Measurements from ENCODE around the gene THRSP.

THRSP gene

GRCh38 chr11:78097666-78098385 lies 34.2 kb downstream of the THRSP start:
- DNase-seq (ENCODE audit: low spot score) = no peak

- DNase-seq (ENCODE audit: low spot score) = no peak
These were observed 36.0 kb downstream of the THRSP start for GRCh38 chr11:78099666-78100065.

- DNase-seq (ENCODE audit: low spot score) = no peak
These were observed 36.6 kb downstream of the THRSP start for GRCh38 chr11:78100261-78100660.

GRCh38 chr11:78100676-78101472 lies 37.2 kb downstream of the THRSP start:
- DNase-seq (ENCODE audit: low spot score) = no peak

DNA sequence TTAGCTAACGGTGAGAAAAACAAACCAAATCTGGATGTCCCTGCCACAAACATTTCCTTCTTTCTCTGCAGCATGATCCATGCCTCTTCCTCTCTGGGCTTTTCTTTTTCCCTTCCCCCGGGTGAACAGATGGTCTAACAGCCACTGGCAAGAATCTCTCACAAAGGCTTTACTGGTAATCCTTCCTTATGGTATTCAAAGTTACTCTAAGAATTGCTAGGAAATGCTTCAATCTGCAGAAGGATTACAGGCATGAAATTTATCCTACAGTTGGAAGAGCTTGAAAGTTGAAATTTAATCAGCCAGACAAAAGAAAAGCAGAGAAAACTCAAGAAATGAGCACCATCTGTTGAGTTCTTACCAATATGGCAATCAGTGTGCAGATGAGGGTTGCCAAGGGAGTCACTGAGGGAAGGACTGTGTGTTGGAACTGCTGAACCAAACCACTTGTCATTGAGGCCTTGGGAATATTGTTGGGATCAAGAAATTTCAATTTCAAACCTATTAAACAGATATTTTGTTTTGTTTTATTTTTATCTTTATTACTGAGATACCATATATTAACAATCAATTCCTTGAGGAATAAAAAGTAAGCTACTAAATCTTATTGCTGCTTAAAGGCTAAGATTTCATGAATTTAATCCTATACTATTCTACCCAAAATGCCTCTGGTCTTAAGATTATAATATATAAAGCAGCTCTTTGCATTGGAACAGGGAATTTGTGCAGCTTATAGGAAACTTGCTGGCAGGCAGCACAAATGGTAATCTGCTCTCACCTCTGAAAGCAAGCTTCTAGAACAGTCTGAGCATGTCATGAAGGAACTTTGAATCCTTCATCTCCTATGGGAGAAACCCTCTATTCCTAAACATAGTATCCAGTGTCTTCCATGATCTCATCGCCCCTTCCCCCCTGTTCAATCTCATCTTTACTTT lies 45.7 kb downstream of the THRSP start:
- no peak for DNase-seq (ENCODE audit: low spot score)

DNA sequence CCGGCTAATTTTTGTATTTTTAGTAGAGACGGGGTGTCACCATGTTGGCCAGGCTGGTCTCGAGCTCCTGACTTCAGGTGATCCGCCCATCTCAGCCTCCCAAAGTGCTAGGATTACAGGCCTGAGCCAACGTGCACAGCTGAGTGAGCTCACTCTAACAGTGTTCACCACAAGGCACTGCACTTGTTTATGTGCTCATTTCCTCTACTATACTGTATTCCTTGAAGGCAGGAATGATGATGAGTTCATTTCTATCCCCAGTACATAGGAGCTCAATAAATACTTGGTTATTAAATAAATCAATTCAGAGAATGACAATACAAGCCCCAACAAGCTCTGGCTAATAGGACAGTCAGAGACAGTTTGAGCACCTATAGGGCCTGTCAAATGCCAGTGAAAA lies 46.7 kb downstream of the THRSP start:
- DNase-seq (ENCODE audit: low spot score) = no peak

GRCh38 chr11:78110830-78111229 lies 47.2 kb downstream of the THRSP start:
- DNase-seq (ENCODE audit: low spot score) = no peak

DNA sequence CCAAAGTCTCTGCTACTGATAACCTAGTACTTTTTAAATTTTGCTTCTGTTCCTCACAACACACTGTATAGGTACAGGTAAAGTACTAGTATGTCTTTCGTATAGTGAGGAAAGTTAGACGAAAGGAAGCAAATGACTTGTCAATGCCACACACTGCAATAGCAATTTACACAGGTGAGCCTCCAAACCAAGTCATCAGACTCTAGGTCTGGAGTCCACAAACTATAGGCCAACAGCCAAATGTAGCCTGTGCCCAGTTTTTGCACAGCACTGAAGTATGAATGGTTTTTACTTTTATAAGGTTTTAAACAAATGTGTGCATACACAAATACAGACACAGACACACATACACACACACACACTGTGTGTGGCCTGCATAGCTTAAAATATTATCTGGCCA lies 47.6 kb downstream of the THRSP start:
- no peak for DNase-seq (ENCODE audit: low spot score)

DNA sequence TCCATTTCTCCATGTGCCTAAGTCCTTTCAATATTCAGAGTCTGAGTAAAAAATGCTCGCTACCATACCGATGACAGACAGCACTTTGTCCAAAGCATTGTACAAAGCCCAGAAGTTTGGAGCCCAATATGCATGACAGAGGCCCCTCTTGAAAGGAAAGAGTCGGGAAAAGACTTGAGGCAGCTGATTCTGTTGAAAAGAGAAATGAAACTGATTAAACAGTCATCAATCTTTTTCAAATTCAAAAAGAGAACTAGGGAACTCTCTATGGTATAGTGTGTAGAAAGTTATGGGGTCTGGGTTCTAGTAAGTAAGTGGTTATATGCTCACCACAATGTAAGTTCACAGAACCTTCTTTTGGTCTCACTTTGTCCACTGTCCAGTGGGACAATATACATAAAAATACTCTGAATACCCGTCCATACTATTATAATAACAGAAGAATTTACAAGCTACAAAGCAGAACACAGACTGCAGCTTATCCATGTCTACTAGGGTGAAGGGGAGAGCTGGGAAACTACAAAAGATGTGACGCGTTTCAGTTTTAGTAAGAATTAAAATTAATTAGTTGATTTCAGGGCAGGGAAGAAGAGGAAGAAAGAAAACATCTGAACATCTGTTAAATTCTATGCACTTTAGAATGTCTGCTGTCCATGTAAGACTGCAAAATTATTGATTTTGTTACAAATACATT lies 49.1 kb downstream of the THRSP start:
- DNase-seq (ENCODE audit: low spot score) = no peak
